Measurements from ENCODE around the gene SMCHD1.

DNA sequence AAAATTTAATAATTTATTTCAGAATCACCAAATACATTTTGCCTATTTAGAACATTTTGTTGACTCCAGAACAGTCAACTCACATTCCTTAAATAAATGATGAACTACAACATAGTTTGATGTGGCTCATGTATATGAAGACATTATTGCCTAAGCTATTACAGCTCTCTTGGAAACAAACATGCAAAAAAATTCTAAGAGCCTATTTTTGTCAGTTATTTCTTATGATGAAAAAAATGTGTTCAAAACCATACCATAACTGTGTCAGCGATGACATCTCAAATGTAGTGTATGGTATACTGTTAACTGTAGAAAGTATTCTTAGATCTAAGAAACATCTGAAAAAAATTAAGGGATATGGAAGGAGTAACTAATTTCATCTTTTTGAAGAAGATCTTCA is 185.0 kb downstream of the SMCHD1 start:
- TF ChIP-seq EZH2 (IDR thresholded peaks at IDR 0.05; ENCODE audit: low read length, unreplicated experiment) = no peak
- TF ChIP-seq CTCF (conservative IDR thresholded peaks at IDR 0.05; ENCODE audit: low read depth, low read length) = no peak
